Heart left ventricle (tissue), 16 donors: Measurements from ENCODE around the gene RAD51B. TPM values are rescaled to one million over a fixed set of nuclear protein-coding genes. Genes with fewer than 3 reads are reported as not detected.

Experiments
- ATAC-seq, 4 donors: fragments of 200-7000 bp; cut with Tn5 transposase; one replicate each; pipeline ENCODE4 v1.9.1; 2020 to 2022; ENCODE audit warnings: moderate library complexity in 4 of 4, mild to moderate bottlenecking in 3 of 4, moderate number of reproducible peaks in 1 of 4
- DNase-seq, 5 donors: peaks; one replicate each; pipeline ENCODE4 v3.0.0-alpha.2; 2020
- H3K27ac ChIP-seq, 12 donors: fragments of 200-600 bp; sonication (generic) in 4 of 12; one replicate each; pipeline versions ENCODE4 v1.5.0 to v1.8.0; 2016 to 2022; ENCODE audit warnings: mild to moderate bottlenecking in 2 of 12
- H3K27me3 ChIP-seq, 9 donors: fragments of 200-600 bp; sonication (generic) in 2 of 9; one replicate each; pipeline versions ENCODE4 v1.5.1 to v1.8.0; 2016 to 2022; ENCODE audit warnings: mild to moderate bottlenecking in 3 of 9
- H3K36me3 ChIP-seq, 9 donors: fragments of 200-600 bp; sonication (generic) in 2 of 9; one replicate each; pipeline versions ENCODE4 v1.5.0 to v1.8.0; 2018 to 2022; ENCODE audit warnings: mild to moderate bottlenecking in 2 of 9
- H3K4me1 ChIP-seq, 12 donors: fragments of 200-600 bp; sonication (generic) in 4 of 12; one replicate each; pipeline versions ENCODE4 v1.5.0 to v1.8.0; 2016 to 2022; ENCODE audit warnings: mild to moderate bottlenecking in 3 of 12
- H3K4me3 ChIP-seq, 12 donors: fragments of 200-600 bp; sonication (generic) in 4 of 12; one replicate each; pipeline versions ENCODE4 v1.5.0 to v1.8.0; 2017 to 2022; ENCODE audit warnings: mild to moderate bottlenecking in 9 of 12, moderate library complexity in 4 of 12
- H3K9me3 ChIP-seq, 12 donors: fragments of 200-600 bp; sonication (generic) in 4 of 12; one replicate each; pipeline versions ENCODE4 v1.5.0 to v1.8.0; 2016 to 2022; ENCODE audit warnings: mild to moderate bottlenecking in 1 of 12
- POLR2A ChIP-seq, 2 donors: fragments of 450-650 bp; IDR thresholded peaks; one replicate each; pipeline ENCODE4 v1.6.1; 2017; ENCODE audit warnings: antibody characterized with exemption in 2 of 2, mild to moderate bottlenecking in 2 of 2, moderate library complexity in 2 of 2
- WGBS, 4 donors: extraction: QIAGEN DNeasy Blood & Tissue Kit in 2 of 4; methylation state at CpG; one replicate each; pipeline versions ENCODE4 v1.1.5 to v1.1.7; 2013 to 2018; 5-methylcytosine and 5-hydroxymethylcytosine counted together
- intact Hi-C, 10 donors: fragments of 100-400 bp; cut with DNase I; formaldehyde crosslinking; loops; one replicate each; pipeline versions ENCODE4 v1.11.1 to v1.14.2; 2022
- polyA plus RNA-seq, 2 donors: library from polyadenylated mRNA; stranded (reverse); fragments of 200-250 nt; gene quantifications; one replicate each; pipeline ENCODE4 v1.2.3, GENCODE V29; 2013
- total RNA-seq, 9 donors: library from RNA; depleted of rRNA in 2 of 9; stranded (reverse); fragments of >200 nt in 2 of 9; fragmentation: NEBNext Ultra II Directional in 3 of 9; extraction: Animal tissue kit (Norgen Biotek cat#: 25700) in 3 of 9; gene quantifications; one replicate each; pipeline versions ENCODE4 v1.1.0 to v1.2.4, GENCODE V29; 2016 to 2023
- TF ChIP-seq, protein P1 (sequence below), 12 donors: fragments of 200-600 bp; sonication (generic) in 4 of 12; IDR thresholded peaks; one replicate each; pipeline versions ENCODE4 v1.5.0 to v1.8.0; 2018 to 2022; ENCODE audit warnings: antibody characterized with exemption in 12 of 12, mild to moderate bottlenecking in 5 of 12
- donor health status: ischemic (EF 13 %, LVEDD 7.1; RV severe dilation, severe dysfunction).
- donor health status: healthy with polysubstance abuse.
- donor health status: DM: no; HTN: yes; CAD: no.
- donor health status: DM: no; HTN: no; CAD: no.
- donor health status: ischemic (EF 25% LVEDD 6.9; RV normal size, moderate dysfunction).
- donor health status: ischemic (EF 25% LVEDD 5.7; RV mildly dilated, moderate dysfunction).
- donor health status: healthy.
- donor health status: DM: yes; HTN: yes; CAD: no.
- donor health status: ischemic (EF 35%, LVEDD 5.7; RV mildly dilated, moderate dysfunction).
- donor health status: nonischemic (EF 11% LVEDD 7.7; RV severe dilation, severe dysfunction).
- donor health status: DM: yes; HTN: yes; CAD: no.
- donor health status: PGD.
- donor health status: ischemic (EF 29% LVEDD 5.4; RV normal size, mild dysfunction).
- donor health status: nonischemic (EF 23%, LVEDD 6.1; RV moderate dilation, normal function).

The RAD51B gene
- total and polyA plus RNA-seq, 11 donors, result 1.3 to 11.3 (median 3.2) TPM

DNA sequence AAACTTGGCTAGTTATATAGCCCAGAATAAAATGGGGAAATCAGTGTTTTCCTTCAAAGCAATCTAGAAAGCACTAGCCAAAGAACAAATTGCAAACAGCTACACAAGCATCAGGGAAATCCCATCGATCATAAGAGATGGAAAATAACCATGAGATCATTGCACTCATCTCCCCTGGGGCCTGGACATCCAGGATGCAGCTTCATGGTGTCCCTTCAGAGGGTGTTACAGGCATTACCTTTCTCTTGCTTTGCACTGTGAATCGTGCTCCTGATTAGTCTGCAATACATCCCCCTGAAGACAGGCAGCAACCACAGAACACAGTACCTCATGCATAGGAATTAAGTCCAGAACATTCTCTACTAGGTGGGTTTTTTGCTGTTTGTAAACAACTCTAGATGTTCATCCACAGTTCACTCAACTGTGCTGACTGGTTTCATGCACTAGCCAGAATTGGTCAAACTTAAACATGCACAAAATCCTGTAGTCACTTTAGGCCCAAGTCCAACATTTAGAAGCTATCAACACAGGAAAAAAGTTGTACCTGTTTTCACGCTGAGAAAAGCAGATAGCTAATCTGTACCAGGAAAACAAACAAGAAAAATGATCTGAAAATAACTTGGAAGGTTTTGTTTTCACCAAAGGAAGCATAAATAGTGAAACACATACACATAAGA, 853.2 kb downstream of the RAD51B start:
- ATAC-seq, result no peak
- Histone ChIP-seq H3K27ac (peak overlapping the region; percentile 11 to 75 (median 58)), H3K4me3 (no peak overlapping the region), H3K9me3 (no peaks in the 10 kb centered on the region), H3K27me3 (no peaks in the 10 kb centered on the region), H3K4me1 (peaks cover 11 to 49% (median 42%) of the 10 kb centered on the region in 12 donors), H3K36me3 (no peaks in the 10 kb centered on the region)
- intact Hi-C loops, result no loop called here
- no peak for DNase-seq
- WGBS, 4 donors, result 28 to 46% (median 37%) methylated on average over 3 of the region's 3 CpGs
- TF ChIP-seq, protein P1, sequence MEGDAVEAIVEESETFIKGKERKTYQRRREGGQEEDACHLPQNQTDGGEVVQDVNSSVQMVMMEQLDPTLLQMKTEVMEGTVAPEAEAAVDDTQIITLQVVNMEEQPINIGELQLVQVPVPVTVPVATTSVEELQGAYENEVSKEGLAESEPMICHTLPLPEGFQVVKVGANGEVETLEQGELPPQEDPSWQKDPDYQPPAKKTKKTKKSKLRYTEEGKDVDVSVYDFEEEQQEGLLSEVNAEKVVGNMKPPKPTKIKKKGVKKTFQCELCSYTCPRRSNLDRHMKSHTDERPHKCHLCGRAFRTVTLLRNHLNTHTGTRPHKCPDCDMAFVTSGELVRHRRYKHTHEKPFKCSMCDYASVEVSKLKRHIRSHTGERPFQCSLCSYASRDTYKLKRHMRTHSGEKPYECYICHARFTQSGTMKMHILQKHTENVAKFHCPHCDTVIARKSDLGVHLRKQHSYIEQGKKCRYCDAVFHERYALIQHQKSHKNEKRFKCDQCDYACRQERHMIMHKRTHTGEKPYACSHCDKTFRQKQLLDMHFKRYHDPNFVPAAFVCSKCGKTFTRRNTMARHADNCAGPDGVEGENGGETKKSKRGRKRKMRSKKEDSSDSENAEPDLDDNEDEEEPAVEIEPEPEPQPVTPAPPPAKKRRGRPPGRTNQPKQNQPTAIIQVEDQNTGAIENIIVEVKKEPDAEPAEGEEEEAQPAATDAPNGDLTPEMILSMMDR (IDR thresholded peaks at IDR 0.05), result peak in 2 of 12 donors; percentile 9 to 15
- TF ChIP-seq POLR2A (IDR thresholded peaks at IDR 0.05), result no peak

- 73 to 76% (median 75%) methylated on average over 5 of the region's 5 CpGs for WGBS, 4 donors
- Histone ChIP-seq H3K4me1 (peaks cover 11 to 53% (median 42%) of the 10 kb centered on the region in 12 donors), H3K27me3 (no peaks in the 10 kb centered on the region), H3K36me3 (no peaks in the 10 kb centered on the region), H3K27ac (no peak overlapping the region), H3K9me3 (no peaks in the 10 kb centered on the region), H3K4me3 (no peak overlapping the region)
- intact Hi-C loops, result no loop called here
- TF ChIP-seq, protein P1 (IDR thresholded peaks at IDR 0.05), result no peak
- no peak for TF ChIP-seq POLR2A (IDR thresholded peaks at IDR 0.05)
- DNase-seq (no peak), ATAC-seq (no peak)
Measured at GRCh38 chr14:68673464-68673863, 853.9 kb downstream of the RAD51B start.

GRCh38 chr14:68674538-68675232, 855.1 kb downstream of the RAD51B start:
- no peaks in the 10 kb centered on the region for H3K9me3 ChIP-seq
- H3K27me3 ChIP-seq, result no peaks in the 10 kb centered on the region
- intact Hi-C loops, result loop anchor here in 1 of 10 donors (5.0 kb wide), 1 partner anchor 113 kb away; no protein-coding TSS in a partner anchor
- no peaks in the 10 kb centered on the region for H3K36me3 ChIP-seq
- WGBS, 4 donors, result 92 to 96% (median 95%) methylated on average over 5 of the region's 5 CpGs
- H3K27ac ChIP-seq, result no peak overlapping the region
- no peak overlapping the region for H3K4me3 ChIP-seq
- peaks cover 11 to 41% (median 36%) of the 10 kb centered on the region in 12 donors for H3K4me1 ChIP-seq
- no peak for ATAC-seq
- TF ChIP-seq, protein P1 (IDR thresholded peaks at IDR 0.05), result no peak
- TF ChIP-seq POLR2A (IDR thresholded peaks at IDR 0.05), result no peak
- DNase-seq, result no peak

DNA sequence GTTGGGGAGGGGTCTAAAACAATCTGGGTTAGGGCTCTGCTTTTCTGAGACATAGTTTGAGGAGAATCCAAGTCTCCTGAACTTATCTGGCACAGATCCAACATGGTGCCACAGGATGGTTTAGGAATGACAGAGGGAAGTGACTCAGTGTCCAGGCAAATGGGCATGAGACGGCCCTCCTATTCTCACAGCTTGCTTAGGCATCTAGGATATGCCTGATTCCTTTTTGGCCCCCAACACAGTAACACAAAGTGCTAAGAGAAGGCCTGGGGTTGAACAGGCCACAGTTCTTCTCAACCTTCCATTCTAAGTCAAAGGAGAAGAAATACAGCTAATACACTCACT, 855.6 kb downstream of the RAD51B start:
- H3K27me3 ChIP-seq, result no peaks in the 10 kb centered on the region
- H3K4me1 ChIP-seq, result peaks cover 11 to 39% (median 31%) of the 10 kb centered on the region in 12 donors
- WGBS, 4 donors, result 89 to 100% (median 92%) methylated on average over 1 of the region's 1 CpG
- H3K27ac ChIP-seq, result no peak overlapping the region
- H3K36me3 ChIP-seq, result no peaks in the 10 kb centered on the region
- no peak overlapping the region for H3K4me3 ChIP-seq
- TF ChIP-seq, protein P1 (IDR thresholded peaks at IDR 0.05), result no peak
- no peak for TF ChIP-seq POLR2A (IDR thresholded peaks at IDR 0.05)
- no peaks in the 10 kb centered on the region for H3K9me3 ChIP-seq
- ATAC-seq (no peak), DNase-seq (no peak)
- intact Hi-C loops, result loop anchor here in 1 of 10 donors (5.0 kb wide), 1 partner anchor 112 kb away; no protein-coding TSS in a partner anchor
